GM23338 (cell line): ENCODE results near the gene PGLYRP1. TPM values are rescaled to one million over a fixed set of nuclear protein-coding genes. Genes with fewer than 3 reads are reported as not detected.

ENCODE experiments used
- ATAC-seq: fragments of 200-7000 bp; cut with Tn5 transposase; 3 replicates; pipeline ENCODE4 v1.9.1; 2020
- DNase-seq: peaks from one replicate; pipeline ENCODE4 v3.0.0-alpha.2; 2015; ENCODE audit warnings: low spot score
- H2AFZ ChIP-seq: fragments of 200-600 bp; sonication (generic); 2 replicates; pipeline ENCODE4 v1.8.0; 2016; ENCODE audit warnings: antibody characterized with exemption, mild to moderate bottlenecking, moderate library complexity
- H3F3A ChIP-seq: fragments of 200-600 bp; sonication (generic); replicated peaks from 2 replicates; pipeline ENCODE4 v1.8.0; 2017; ENCODE audit warnings: antibody characterized with exemption, mixed run types, low read depth
- H3K27ac ChIP-seq: fragments of 200-600 bp; sonication (generic); 2 replicates; pipeline ENCODE4 v1.6.1; 2016; ENCODE audit warnings: low read depth
- H3K27me3 ChIP-seq: fragments of 200-600 bp; sonication (generic); 2 replicates; pipeline ENCODE4 v1.8.0; 2016; ENCODE audit warnings: mild to moderate bottlenecking, mixed run types, moderate library complexity; ENCODE audit not compliant: insufficient read depth
- H3K36me3 ChIP-seq: fragments of 200-600 bp; sonication (generic); 2 replicates; pipeline ENCODE4 v1.8.0; 2016; ENCODE audit warnings: mild to moderate bottlenecking; ENCODE audit not compliant: insufficient read depth
- H3K4me1 ChIP-seq: fragments of 200-600 bp; sonication (generic); 2 replicates; pipeline ENCODE4 v1.8.0; 2016; ENCODE audit warnings: mild to moderate bottlenecking, moderate library complexity; ENCODE audit not compliant: insufficient read depth
- H3K4me2 ChIP-seq: fragments of 200-600 bp; sonication (generic); 2 replicates; pipeline ENCODE4 v1.7.1; 2017; ENCODE audit warnings: mixed run types
- H3K4me3 ChIP-seq: fragments of 200-600 bp; sonication (generic); 2 replicates; pipeline ENCODE4 v1.6.1; 2016; ENCODE audit warnings: mixed run types
- H3K79me2 ChIP-seq: fragments of 200-600 bp; sonication (generic); replicated peaks from 2 replicates; pipeline ENCODE4 v1.8.0; 2017; ENCODE audit warnings: mild to moderate bottlenecking; ENCODE audit not compliant: insufficient read depth
- H3K9me2 ChIP-seq: fragments of 200-600 bp; sonication (generic); 2 replicates; pipeline ENCODE4 v1.8.0; 2017; ENCODE audit not compliant: insufficient read depth
- H4K20me1 ChIP-seq: fragments of 200-600 bp; sonication (generic); replicated peaks from 2 replicates; pipeline ENCODE4 v1.8.0; 2017; ENCODE audit warnings: mild to moderate bottlenecking; ENCODE audit not compliant: insufficient read depth
- H3K27ac Mint-ChIP-seq: 2 replicates; pipeline ENCODE4 v1.8.0; 2020; ENCODE audit warnings: inconsistent platforms, mild to moderate bottlenecking, moderate library complexity, mixed read lengths
- H3K27me3 Mint-ChIP-seq: 3 replicates; pipeline ENCODE4 v1.8.0; 2022; ENCODE audit warnings: low read depth, mild to moderate bottlenecking, moderate library complexity, mixed read lengths, inconsistent platforms; ENCODE audit not compliant: insufficient read depth, poor library complexity
- H3K36me3 Mint-ChIP-seq: 3 replicates; pipeline ENCODE4 v1.8.0; 2021; ENCODE audit warnings: low read depth, mild to moderate bottlenecking, inconsistent platforms, moderate library complexity, mixed read lengths
- H3K4me1 Mint-ChIP-seq: 3 replicates; pipeline ENCODE4 v1.8.0; 2020; ENCODE audit warnings: mild to moderate bottlenecking, inconsistent platforms, mixed read lengths
- H3K4me3 Mint-ChIP-seq: 3 replicates; pipeline ENCODE4 v1.8.0; 2021; ENCODE audit warnings: moderate library complexity, mild to moderate bottlenecking, inconsistent platforms, mixed read lengths
- H3K9me3 Mint-ChIP-seq: 3 replicates; pipeline ENCODE4 v1.8.0; 2020; ENCODE audit warnings: moderate library complexity, mild to moderate bottlenecking, inconsistent platforms, mixed read lengths
- CREB1 ChIP-seq: fragments of 250-450 bp; sonication (Bioruptor Pico); IDR thresholded peaks from 2 replicates; pipeline ENCODE4 v1.5.0; 2020; ENCODE audit warnings: low read depth, mild to moderate bottlenecking, moderate library complexity
- EZH2 ChIP-seq: fragments of 200-600 bp; sonication (generic); IDR thresholded peaks from one replicate; pipeline ENCODE4 v1.8.0; 2017; ENCODE audit warnings: antibody characterized with exemption, mild to moderate bottlenecking, low read depth; ENCODE audit not compliant: unreplicated experiment
- EZH2phosphoT487 ChIP-seq: fragments of 200-600 bp; sonication (generic); IDR thresholded peaks from one replicate; pipeline ENCODE4 v1.8.1; 2018; ENCODE audit warnings: antibody characterized with exemption; ENCODE audit not compliant: unreplicated experiment
- JUNB ChIP-seq: IDR thresholded peaks from one replicate; pipeline ENCODE4 v1.6.1; 2016; ENCODE audit warnings: antibody characterized with exemption; ENCODE audit not compliant: unreplicated experiment
- NANOG ChIP-seq: IDR thresholded peaks from 2 replicates; pipeline ENCODE4 v1.6.1; 2016; ENCODE audit warnings: antibody characterized with exemption, borderline replicate concordance
- POLR2AphosphoS5 ChIP-seq: IDR thresholded peaks from 2 replicates; pipeline ENCODE4 v1.6.1; 2016; ENCODE audit warnings: antibody characterized with exemption, low read depth
- REST ChIP-seq: IDR thresholded peaks from one replicate; pipeline ENCODE4 v1.6.1; 2018; ENCODE audit warnings: antibody characterized with exemption; ENCODE audit not compliant: unreplicated experiment
- STAT1 ChIP-seq: IDR thresholded peaks from one replicate; pipeline ENCODE4 v1.6.1; 2016; ENCODE audit warnings: antibody characterized with exemption; ENCODE audit not compliant: unreplicated experiment
- ZNF114 ChIP-seq: fragments of 250-450 bp; sonication (Bioruptor Pico); IDR thresholded peaks from 2 replicates; pipeline ENCODE4 v1.5.0; 2020; ENCODE audit warnings: mild to moderate bottlenecking, moderate library complexity
- ZNF331 ChIP-seq: fragments of 250-450 bp; sonication (Bioruptor Pico); IDR thresholded peaks from 2 replicates; pipeline ENCODE4 v1.5.0; 2020; ENCODE audit warnings: low read depth, mild to moderate bottlenecking, moderate library complexity
- polyA plus RNA-seq: library from polyadenylated mRNA; unstranded; fragments of >200 nt; fragmentation: Nextera tagmentation; extraction: Ambion mirVana; gene quantifications from 2 replicates; pipeline ENCODE4 v1.2.1, GENCODE V29; 2016
- total RNA-seq: library from RNA; depleted of rRNA; stranded (reverse); fragments of >200 nt; shearing (Covaris generic); gene quantifications from 2 replicates; pipeline ENCODE4 v1.2.3, GENCODE V29; 2014
- TF ChIP-seq, protein P1 (sequence below): IDR thresholded peaks from 2 replicates; pipeline ENCODE4 v1.6.1; 2016; ENCODE audit warnings: antibody characterized with exemption
- TF ChIP-seq, protein P2 (sequence below), 2 experiments: fragments of 200-600 bp in 1 of 2; sonication (generic) in 1 of 2; conservative IDR thresholded peaks; 2 replicates each; pipeline versions ENCODE4 v1.5.1 to v1.6.1; 2016 to 2017; ENCODE audit warnings: antibody characterized with exemption in 2 of 2, low read depth in 2 of 2, mild to moderate bottlenecking in 2 of 2, moderate library complexity in 1 of 2
- TF ChIP-seq, protein P3 (sequence below): fragments of 250-450 bp; sonication (Bioruptor Pico); IDR thresholded peaks from 2 replicates; pipeline ENCODE4 v1.5.0; 2020; ENCODE audit warnings: mild to moderate bottlenecking, moderate library complexity

The PGLYRP1 gene
- total and polyA plus RNA-seq, 2 experiments from 2014 or later, result not detected

DNA sequence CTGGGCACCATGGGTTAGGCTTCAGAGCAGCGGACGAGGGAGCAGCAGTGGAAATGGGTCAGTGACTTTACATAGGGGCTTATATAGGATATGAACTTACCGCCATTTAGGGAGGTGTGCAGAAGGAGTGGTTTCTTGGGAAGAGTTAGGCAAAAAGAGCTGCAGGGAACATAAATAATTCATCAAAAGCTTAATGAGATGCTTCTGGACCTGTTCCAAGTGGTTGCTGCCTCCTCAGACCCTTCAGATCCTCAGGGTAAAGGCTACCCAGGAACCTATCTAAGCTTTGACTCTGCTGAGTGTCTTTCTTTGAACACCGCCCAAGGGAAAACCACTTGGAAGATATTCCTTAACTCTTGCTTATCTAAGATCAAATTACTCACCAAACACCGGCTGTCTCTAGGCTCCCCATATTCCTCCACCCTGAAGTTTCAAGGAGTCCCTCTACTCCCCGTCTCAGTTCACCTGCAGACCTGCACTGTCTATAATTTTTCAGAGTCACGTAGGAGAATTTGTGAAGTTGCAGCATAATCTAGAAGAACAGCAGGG lies 18.2 kb upstream of the PGLYRP1 start, which contains the start of gene IGFL4:
TSS of gene IGFL4 (minus strand) at position 51 of the 549 bp plus-strand sequence. CDS start at position 11, 40 bp downstream.
- no peak for TF ChIP-seq REST
- TF ChIP-seq, protein P1, sequence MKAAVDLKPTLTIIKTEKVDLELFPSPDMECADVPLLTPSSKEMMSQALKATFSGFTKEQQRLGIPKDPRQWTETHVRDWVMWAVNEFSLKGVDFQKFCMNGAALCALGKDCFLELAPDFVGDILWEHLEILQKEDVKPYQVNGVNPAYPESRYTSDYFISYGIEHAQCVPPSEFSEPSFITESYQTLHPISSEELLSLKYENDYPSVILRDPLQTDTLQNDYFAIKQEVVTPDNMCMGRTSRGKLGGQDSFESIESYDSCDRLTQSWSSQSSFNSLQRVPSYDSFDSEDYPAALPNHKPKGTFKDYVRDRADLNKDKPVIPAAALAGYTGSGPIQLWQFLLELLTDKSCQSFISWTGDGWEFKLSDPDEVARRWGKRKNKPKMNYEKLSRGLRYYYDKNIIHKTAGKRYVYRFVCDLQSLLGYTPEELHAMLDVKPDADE, result no peak
- TF ChIP-seq, protein P2, sequence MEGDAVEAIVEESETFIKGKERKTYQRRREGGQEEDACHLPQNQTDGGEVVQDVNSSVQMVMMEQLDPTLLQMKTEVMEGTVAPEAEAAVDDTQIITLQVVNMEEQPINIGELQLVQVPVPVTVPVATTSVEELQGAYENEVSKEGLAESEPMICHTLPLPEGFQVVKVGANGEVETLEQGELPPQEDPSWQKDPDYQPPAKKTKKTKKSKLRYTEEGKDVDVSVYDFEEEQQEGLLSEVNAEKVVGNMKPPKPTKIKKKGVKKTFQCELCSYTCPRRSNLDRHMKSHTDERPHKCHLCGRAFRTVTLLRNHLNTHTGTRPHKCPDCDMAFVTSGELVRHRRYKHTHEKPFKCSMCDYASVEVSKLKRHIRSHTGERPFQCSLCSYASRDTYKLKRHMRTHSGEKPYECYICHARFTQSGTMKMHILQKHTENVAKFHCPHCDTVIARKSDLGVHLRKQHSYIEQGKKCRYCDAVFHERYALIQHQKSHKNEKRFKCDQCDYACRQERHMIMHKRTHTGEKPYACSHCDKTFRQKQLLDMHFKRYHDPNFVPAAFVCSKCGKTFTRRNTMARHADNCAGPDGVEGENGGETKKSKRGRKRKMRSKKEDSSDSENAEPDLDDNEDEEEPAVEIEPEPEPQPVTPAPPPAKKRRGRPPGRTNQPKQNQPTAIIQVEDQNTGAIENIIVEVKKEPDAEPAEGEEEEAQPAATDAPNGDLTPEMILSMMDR (conservative IDR thresholded peaks at IDR 0.05; ENCODE audit: low read depth in 2 of 2), result no peak
- no peak for TF ChIP-seq EZH2phosphoT487
- no peak for TF ChIP-seq CREB1 (CRISPR knock-in tag)
- no peak for TF ChIP-seq POLR2AphosphoS5
- no peak for TF ChIP-seq JUNB
- TF ChIP-seq, protein P3, sequence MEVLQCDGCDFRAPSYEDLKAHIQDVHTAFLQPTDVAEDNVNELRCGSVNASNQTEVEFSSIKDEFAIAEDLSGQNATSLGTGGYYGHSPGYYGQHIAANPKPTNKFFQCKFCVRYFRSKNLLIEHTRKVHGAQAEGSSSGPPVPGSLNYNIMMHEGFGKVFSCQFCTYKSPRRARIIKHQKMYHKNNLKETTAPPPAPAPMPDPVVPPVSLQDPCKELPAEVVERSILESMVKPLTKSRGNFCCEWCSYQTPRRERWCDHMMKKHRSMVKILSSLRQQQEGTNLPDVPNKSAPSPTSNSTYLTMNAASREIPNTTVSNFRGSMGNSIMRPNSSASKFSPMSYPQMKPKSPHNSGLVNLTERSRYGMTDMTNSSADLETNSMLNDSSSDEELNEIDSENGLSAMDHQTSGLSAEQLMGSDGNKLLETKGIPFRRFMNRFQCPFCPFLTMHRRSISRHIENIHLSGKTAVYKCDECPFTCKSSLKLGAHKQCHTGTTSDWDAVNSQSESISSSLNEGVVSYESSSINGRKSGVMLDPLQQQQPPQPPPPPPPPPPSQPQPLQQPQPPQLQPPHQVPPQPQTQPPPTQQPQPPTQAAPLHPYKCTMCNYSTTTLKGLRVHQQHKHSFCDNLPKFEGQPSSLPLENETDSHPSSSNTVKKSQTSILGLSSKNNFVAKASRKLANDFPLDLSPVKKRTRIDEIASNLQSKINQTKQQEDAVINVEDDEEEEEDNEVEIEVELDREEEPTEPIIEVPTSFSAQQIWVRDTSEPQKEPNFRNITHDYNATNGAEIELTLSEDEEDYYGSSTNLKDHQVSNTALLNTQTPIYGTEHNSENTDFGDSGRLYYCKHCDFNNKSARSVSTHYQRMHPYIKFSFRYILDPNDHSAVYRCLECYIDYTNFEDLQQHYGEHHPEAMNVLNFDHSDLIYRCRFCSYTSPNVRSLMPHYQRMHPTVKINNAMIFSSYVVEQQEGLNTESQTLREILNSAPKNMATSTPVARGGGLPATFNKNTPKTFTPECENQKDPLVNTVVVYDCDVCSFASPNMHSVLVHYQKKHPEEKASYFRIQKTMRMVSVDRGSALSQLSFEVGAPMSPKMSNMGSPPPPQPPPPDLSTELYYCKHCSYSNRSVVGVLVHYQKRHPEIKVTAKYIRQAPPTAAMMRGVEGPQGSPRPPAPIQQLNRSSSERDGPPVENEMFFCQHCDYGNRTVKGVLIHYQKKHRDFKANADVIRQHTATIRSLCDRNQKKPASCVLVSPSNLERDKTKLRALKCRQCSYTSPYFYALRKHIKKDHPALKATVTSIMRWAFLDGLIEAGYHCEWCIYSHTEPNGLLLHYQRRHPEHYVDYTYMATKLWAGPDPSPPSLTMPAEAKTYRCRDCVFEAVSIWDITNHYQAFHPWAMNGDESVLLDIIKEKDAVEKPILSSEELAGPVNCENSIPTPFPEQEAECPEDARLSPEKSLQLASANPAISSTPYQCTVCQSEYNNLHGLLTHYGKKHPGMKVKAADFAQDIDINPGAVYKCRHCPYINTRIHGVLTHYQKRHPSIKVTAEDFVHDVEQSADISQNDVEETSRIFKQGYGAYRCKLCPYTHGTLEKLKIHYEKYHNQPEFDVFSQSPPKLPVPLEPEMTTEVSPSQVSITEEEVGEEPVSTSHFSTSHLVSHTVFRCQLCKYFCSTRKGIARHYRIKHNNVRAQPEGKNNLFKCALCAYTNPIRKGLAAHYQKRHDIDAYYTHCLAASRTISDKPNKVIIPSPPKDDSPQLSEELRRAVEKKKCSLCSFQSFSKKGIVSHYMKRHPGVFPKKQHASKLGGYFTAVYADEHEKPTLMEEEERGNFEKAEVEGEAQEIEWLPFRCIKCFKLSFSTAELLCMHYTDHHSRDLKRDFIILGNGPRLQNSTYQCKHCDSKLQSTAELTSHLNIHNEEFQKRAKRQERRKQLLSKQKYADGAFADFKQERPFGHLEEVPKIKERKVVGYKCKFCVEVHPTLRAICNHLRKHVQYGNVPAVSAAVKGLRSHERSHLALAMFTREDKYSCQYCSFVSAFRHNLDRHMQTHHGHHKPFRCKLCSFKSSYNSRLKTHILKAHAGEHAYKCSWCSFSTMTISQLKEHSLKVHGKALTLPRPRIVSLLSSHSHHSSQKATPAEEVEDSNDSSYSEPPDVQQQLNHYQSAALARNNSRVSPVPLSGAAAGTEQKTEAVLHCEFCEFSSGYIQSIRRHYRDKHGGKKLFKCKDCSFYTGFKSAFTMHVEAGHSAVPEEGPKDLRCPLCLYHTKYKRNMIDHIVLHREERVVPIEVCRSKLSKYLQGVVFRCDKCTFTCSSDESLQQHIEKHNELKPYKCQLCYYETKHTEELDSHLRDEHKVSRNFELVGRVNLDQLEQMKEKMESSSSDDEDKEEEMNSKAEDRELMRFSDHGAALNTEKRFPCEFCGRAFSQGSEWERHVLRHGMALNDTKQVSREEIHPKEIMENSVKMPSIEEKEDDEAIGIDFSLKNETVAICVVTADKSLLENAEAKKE (CRISPR knock-in tag), result no peak
- TF ChIP-seq EZH2, result no peak
- TF ChIP-seq ZNF331 (CRISPR knock-in tag), result no peak
- TF ChIP-seq ZNF114 (CRISPR knock-in tag), result no peak
- TF ChIP-seq STAT1, result no peak
- no peak for TF ChIP-seq NANOG
- no peaks in the 10 kb centered on the region for H3K79me2 ChIP-seq
- H3K27ac ChIP-seq, result no peak within 1 kb of the TSS
- peaks cover 5% of the 10 kb centered on the region for H3K27me3 Mint-ChIP-seq
- peaks cover 7% of the 10 kb centered on the region; the same call in 1 of the 2 replicates for H3K27me3 ChIP-seq
- H3K27ac Mint-ChIP-seq, result no peak within 1 kb of the TSS
- H3K9me2 ChIP-seq, result 0 out of 2 replicates have a peak, but pooled peaks cover 2% of the 10 kb centered on the region
- no peaks in the 10 kb centered on the region; the same call in 1 of the 2 replicates for H3K36me3 ChIP-seq
- peaks cover 9% of the 10 kb centered on the region; the same call in 2 of the 3 replicates for H3K36me3 Mint-ChIP-seq
- H4K20me1 ChIP-seq, result no peaks in the 10 kb centered on the region
- no peak within 1 kb of the TSS for H3K4me2 ChIP-seq
- no peaks in the 10 kb centered on the region for H3K4me1 Mint-ChIP-seq
- no peak within 1 kb of the TSS for H2AFZ ChIP-seq
- no peak within 1 kb of the TSS for H3K4me3 ChIP-seq
- no peak for DNase-seq
- no peaks in the 10 kb centered on the region for H3K4me1 ChIP-seq
- no peaks in the 10 kb centered on the region for H3F3A ChIP-seq
- ATAC-seq, result no peak
- no peak within 1 kb of the TSS for H3K4me3 Mint-ChIP-seq
- H3K9me3 Mint-ChIP-seq, result peaks cover 54% of the 10 kb centered on the region
